Vagina (tissue), 2 donors: Measurements from ENCODE around the gene RELT. TPM values are rescaled to one million over a fixed set of nuclear protein-coding genes. Genes with fewer than 3 reads are reported as not detected.

Experiments used
- DNase-seq, 2 donors: peaks; one replicate each; pipeline ENCODE4 v3.0.0-alpha.2; 2017; ENCODE audit errors: extremely low spot score in 2 of 2
- H3K27ac ChIP-seq: fragments of 200-600 bp; sonication (generic); one replicate; pipeline ENCODE4 v1.5.1; 2019
- H3K27me3 ChIP-seq: fragments of 200-600 bp; sonication (generic); one replicate; pipeline ENCODE4 v1.5.1; 2019
- H3K36me3 ChIP-seq, 2 donors: fragments of 200-600 bp; sonication (generic); one replicate each; pipeline ENCODE4 v1.5.1; 2017 to 2019
- H3K4me1 ChIP-seq: fragments of 200-600 bp; sonication (generic); one replicate; pipeline ENCODE4 v1.5.1; 2019
- H3K4me3 ChIP-seq, 2 donors: fragments of 200-600 bp; sonication (generic); 1 replicate in 1 of 2; 2 replicates in 1 of 2; pipeline ENCODE4 v1.5.1; 2016 to 2019
- H3K9me3 ChIP-seq: fragments of 200-600 bp; sonication (generic); one replicate; pipeline ENCODE4 v1.5.1; 2019
- POLR2A ChIP-seq, 2 donors: fragments of 450-650 bp; IDR thresholded peaks; one replicate each; pipeline ENCODE4 v1.6.1; 2017; ENCODE audit warnings: antibody characterized with exemption in 2 of 2, mild to moderate bottlenecking in 2 of 2, moderate library complexity in 2 of 2
- POLR2AphosphoS5 ChIP-seq, 2 donors: sonication (generic); formaldehyde crosslinking; IDR thresholded peaks; one replicate each; pipeline ENCODE4 v1.9.0; 2017; ENCODE audit warnings: antibody characterized with exemption in 2 of 2, mild to moderate bottlenecking in 2 of 2, low read depth in 1 of 2; ENCODE audit not compliant: insufficient read depth in 1 of 2
- intact Hi-C: fragments of 100-400 bp; cut with DNase I; formaldehyde crosslinking; loops from one replicate; pipeline ENCODE4 v1.15.1; 2023
- total RNA-seq: library from RNA; depleted of rRNA; stranded (reverse); fragments of >200 nt; gene quantifications from one replicate; pipeline ENCODE4 v1.2.3, GENCODE V29; 2016
- TF ChIP-seq, protein P1 (sequence below), 3 experiments: fragments of 450-650 bp in 2 of 3; fragments of 200-600 bp in 1 of 3; sonication (generic) in 1 of 3; IDR thresholded peaks; one replicate each; pipeline ENCODE4 v1.5.1; 2017 to 2019; ENCODE audit warnings: antibody characterized with exemption in 3 of 3, mild to moderate bottlenecking in 2 of 3, moderate library complexity in 2 of 3

RELT gene
- total RNA-seq, 1 donor from 2014 or later, result 6.1 TPM

DNA sequence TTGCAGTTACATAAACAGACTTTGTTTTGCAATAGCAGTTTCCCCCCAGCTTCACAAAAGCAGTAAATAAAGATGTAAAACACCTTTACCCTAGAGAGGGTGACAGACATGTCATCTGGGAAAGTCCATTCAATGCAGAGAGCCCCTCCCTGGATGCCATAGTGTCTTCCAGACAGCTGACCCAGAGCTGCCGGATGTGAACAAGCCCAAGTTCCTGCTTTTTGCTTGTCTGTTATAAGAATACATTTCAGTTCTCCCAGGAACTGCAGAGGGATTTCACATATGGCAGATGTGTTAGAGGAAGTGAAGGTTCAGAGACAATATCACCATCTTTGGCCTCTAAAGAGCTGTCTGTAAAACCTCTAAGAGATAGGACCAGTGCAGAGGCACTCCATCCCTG is 48.9 kb downstream of the RELT start:
- DNase-seq, result no peak
- Histone ChIP-seq H3K9me3 (no peaks in the 10 kb centered on the region), H3K36me3 (no peaks in the 10 kb centered on the region), H3K4me1 (no peaks in the 10 kb centered on the region), H3K27me3 (no peaks in the 10 kb centered on the region), H3K4me3 (no peak overlapping the region), H3K27ac (no peak overlapping the region)
- intact Hi-C loops, result no loop called here
- TF ChIP-seq POLR2A (IDR thresholded peaks at IDR 0.05), result no peak
- no peak for TF ChIP-seq POLR2AphosphoS5 (IDR thresholded peaks at IDR 0.05; ENCODE audit: insufficient read depth in 1 of 2, low read depth in 1 of 2)
- TF ChIP-seq, protein P1, sequence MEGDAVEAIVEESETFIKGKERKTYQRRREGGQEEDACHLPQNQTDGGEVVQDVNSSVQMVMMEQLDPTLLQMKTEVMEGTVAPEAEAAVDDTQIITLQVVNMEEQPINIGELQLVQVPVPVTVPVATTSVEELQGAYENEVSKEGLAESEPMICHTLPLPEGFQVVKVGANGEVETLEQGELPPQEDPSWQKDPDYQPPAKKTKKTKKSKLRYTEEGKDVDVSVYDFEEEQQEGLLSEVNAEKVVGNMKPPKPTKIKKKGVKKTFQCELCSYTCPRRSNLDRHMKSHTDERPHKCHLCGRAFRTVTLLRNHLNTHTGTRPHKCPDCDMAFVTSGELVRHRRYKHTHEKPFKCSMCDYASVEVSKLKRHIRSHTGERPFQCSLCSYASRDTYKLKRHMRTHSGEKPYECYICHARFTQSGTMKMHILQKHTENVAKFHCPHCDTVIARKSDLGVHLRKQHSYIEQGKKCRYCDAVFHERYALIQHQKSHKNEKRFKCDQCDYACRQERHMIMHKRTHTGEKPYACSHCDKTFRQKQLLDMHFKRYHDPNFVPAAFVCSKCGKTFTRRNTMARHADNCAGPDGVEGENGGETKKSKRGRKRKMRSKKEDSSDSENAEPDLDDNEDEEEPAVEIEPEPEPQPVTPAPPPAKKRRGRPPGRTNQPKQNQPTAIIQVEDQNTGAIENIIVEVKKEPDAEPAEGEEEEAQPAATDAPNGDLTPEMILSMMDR (IDR thresholded peaks at IDR 0.05), result no peak

DNA sequence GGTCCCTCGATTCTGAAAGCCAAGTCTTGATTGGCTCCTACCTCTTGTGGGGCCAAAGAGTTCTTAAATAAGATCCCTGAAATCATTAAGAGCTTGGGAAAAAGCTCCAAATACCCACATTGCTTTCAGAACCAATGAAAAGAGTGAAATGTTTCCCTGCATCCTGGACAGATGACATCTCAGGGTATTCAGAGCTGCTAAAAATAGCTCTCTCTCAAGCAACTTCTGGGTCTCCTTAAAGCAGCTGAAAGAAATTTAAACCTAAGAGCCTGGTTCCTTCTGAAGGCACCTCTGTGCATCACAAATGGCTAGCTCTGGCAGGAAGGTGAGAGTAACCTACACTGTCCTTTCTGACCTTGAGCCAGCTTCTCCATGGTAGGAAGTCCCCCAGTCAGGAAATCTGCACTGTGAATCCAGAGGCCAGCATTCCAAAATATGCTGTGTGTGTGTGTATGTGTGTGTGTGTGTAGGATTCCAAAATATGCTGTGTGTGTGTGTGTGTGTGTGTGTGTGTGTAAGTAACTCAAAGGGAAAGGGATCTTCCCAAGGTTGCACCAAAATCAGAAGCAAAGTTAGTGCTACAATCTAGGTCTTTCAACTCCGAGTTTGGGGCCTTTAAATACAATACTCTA is 50.1 kb downstream of the RELT start:
- Histone ChIP-seq H3K4me3 (no peak overlapping the region), H3K9me3 (no peaks in the 10 kb centered on the region), H3K27ac (no peak overlapping the region), H3K36me3 (no peaks in the 10 kb centered on the region), H3K4me1 (no peaks in the 10 kb centered on the region), H3K27me3 (no peaks in the 10 kb centered on the region)
- DNase-seq, result no peak
- intact Hi-C loops, result no loop called here
- TF ChIP-seq POLR2A (IDR thresholded peaks at IDR 0.05) (no peak), POLR2AphosphoS5 (IDR thresholded peaks at IDR 0.05; ENCODE audit: insufficient read depth in 1 of 2, low read depth in 1 of 2) (no peak)
- TF ChIP-seq, protein P1 (IDR thresholded peaks at IDR 0.05), result no peak

DNA sequence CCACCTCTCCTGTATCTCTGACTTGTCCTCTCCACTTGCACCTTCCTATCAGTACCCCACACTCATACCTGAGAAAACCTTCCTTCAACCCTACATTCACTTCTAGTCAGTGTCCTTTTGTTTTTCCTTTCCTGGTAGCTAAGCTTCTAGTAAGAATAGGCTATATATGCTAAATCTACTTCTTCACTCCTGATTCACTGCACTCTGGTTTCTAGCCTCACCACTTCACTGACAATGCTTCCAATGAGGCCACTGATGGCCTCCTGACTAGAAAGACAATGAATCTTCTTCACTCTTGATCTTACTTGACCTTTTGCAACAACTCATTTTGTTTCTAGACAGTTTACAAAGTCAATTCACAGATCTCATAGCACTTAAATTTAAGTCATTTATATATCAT is 52.0 kb downstream of the RELT start:
- no peaks in the 10 kb centered on the region for H3K36me3 ChIP-seq
- no peaks in the 10 kb centered on the region for H3K4me1 ChIP-seq
- H3K9me3 ChIP-seq, result no peaks in the 10 kb centered on the region
- no peak for DNase-seq
- intact Hi-C loops, result no loop called here
- H3K27ac ChIP-seq, result no peak overlapping the region
- H3K4me3 ChIP-seq, result no peak overlapping the region
- no peaks in the 10 kb centered on the region for H3K27me3 ChIP-seq
- TF ChIP-seq, protein P1 (IDR thresholded peaks at IDR 0.05), result no peak
- TF ChIP-seq POLR2A (IDR thresholded peaks at IDR 0.05) (no peak), POLR2AphosphoS5 (IDR thresholded peaks at IDR 0.05; ENCODE audit: insufficient read depth in 1 of 2, low read depth in 1 of 2) (no peak)

DNA sequence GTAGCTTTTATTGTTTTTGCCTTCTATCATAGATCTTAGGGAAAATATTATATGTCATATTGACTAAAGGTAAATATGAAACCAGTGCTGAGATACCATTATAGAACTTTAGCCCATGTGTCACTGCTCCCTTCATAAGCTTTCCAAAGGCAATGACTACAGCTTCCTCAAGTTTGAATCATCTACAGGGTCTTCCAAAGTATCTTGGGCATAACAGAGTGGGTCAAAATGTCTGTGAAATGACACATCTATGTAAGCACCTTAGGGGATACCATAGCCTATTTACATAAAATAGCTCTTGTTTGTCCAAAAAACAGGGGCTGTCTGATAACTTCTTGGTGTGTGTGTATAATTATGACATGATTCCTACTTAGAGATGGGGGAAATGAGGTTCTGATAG is 52.5 kb downstream of the RELT start:
- intact Hi-C loops, result no loop called here

More for the DNA sequence above, 52.5 kb downstream of the RELT start:
- TF ChIP-seq POLR2AphosphoS5 (IDR thresholded peaks at IDR 0.05; ENCODE audit: insufficient read depth in 1 of 2, low read depth in 1 of 2) (no peak), POLR2A (IDR thresholded peaks at IDR 0.05) (no peak)
- TF ChIP-seq, protein P1 (IDR thresholded peaks at IDR 0.05), result no peak
- no peak for DNase-seq
- no peaks in the 10 kb centered on the region for H3K9me3 ChIP-seq
- H3K4me3 ChIP-seq, result no peak overlapping the region
- no peaks in the 10 kb centered on the region for H3K27me3 ChIP-seq
- H3K27ac ChIP-seq, result no peak overlapping the region
- no peaks in the 10 kb centered on the region for H3K4me1 ChIP-seq
- H3K36me3 ChIP-seq, result no peaks in the 10 kb centered on the region
